ENCODE results near the gene LIMCH1.
"Not testable (repeated sequence)": the region's sequence is repeated elsewhere in the genome, so short reads cannot be mapped to it uniquely, and the experiment has no call there.

LIMCH1 gene

GRCh38 chr4:41638203-41638602 lies 100.2 kb downstream of the LIMCH1 start:
- no peak for DNase-seq (ENCODE audit: low read depth, low spot score)
- H3K4me3 ChIP-seq (ENCODE audit: low read depth, low read length): no peak overlapping the region
- no peak for TF ChIP-seq CTCF (IDR thresholded peaks at IDR 0.05; ENCODE audit: low read depth, low read length)
- in situ Hi-C loops (cut with HindIII; ENCODE audit: low sequenced_read_pairs): no loop called here

GRCh38 chr4:41638866-41639265 lies 100.9 kb downstream of the LIMCH1 start:
- in situ Hi-C loops (cut with HindIII; ENCODE audit: low sequenced_read_pairs): no loop called here
- no peak for DNase-seq (ENCODE audit: low read depth, low spot score)
- no peak overlapping the region for H3K4me3 ChIP-seq (ENCODE audit: low read depth, low read length)
- TF ChIP-seq CTCF (IDR thresholded peaks at IDR 0.05; ENCODE audit: low read depth, low read length): no peak

- in situ Hi-C loops (cut with HindIII; ENCODE audit: low sequenced_read_pairs): no loop called here
These were observed 101.3 kb downstream of the LIMCH1 start for GRCh38 chr4:41639291-41639690.

GRCh38 chr4:41640906-41641305 lies 102.9 kb downstream of the LIMCH1 start:
- no peak for TF ChIP-seq CTCF (IDR thresholded peaks at IDR 0.05; ENCODE audit: low read depth, low read length)
- no peak overlapping the region for H3K4me3 ChIP-seq (ENCODE audit: low read depth, low read length)
- DNase-seq (ENCODE audit: low read depth, low spot score): no peak
- in situ Hi-C loops (cut with HindIII; ENCODE audit: low sequenced_read_pairs): no loop called here

More at GRCh38 chr4:41639291-41639690, 101.3 kb downstream of the LIMCH1 start:
- DNase-seq (ENCODE audit: low read depth, low spot score): no peak
- TF ChIP-seq CTCF (IDR thresholded peaks at IDR 0.05; ENCODE audit: low read depth, low read length): no peak
- no peak overlapping the region for H3K4me3 ChIP-seq (ENCODE audit: low read depth, low read length)

- DNase-seq (ENCODE audit: low read depth, low spot score); H3K4me3 ChIP-seq (ENCODE audit: low read depth, low read length); in situ Hi-C loops (cut with HindIII; ENCODE audit: low sequenced_read_pairs): not testable (repeated sequence)
These were observed 104.8 kb downstream of the LIMCH1 start for GRCh38 chr4:41642746-41643145.

- H3K4me3 ChIP-seq (ENCODE audit: low read depth, low read length): no peak overlapping the region
- in situ Hi-C loops (cut with HindIII; ENCODE audit: low sequenced_read_pairs): no loop called here
- no peak for TF ChIP-seq CTCF (IDR thresholded peaks at IDR 0.05; ENCODE audit: low read depth, low read length)
- DNase-seq (ENCODE audit: low read depth, low spot score): no peak
These were observed 105.4 kb downstream of the LIMCH1 start for GRCh38 chr4:41643331-41643730.

GRCh38 chr4:41644288-41644914 lies 106.4 kb downstream of the LIMCH1 start:
- TF ChIP-seq CTCF (IDR thresholded peaks at IDR 0.05; ENCODE audit: low read depth, low read length): peak; percentile 79
- no peak overlapping the region for H3K4me3 ChIP-seq (ENCODE audit: low read depth, low read length)
- in situ Hi-C loops (cut with HindIII; ENCODE audit: low sequenced_read_pairs): no loop called here
- DNase-seq (ENCODE audit: low read depth, low spot score): peak; percentile 53
